CD4-positive, alpha-beta T cell treated with Interferon alpha-2 for 1 hour (primary cell): ENCODE measurements around the gene ALKBH5.
"Not testable (repeated sequence)": the region's sequence is repeated elsewhere in the genome, so short reads cannot be mapped to it uniquely, and the experiment has no call there.

Experiments
- DNase-seq, 2 donors: peaks; one replicate each; pipeline ENCODE4 v3.0.0-alpha.2; 2020 to 2022

ALKBH5 gene

DNA sequence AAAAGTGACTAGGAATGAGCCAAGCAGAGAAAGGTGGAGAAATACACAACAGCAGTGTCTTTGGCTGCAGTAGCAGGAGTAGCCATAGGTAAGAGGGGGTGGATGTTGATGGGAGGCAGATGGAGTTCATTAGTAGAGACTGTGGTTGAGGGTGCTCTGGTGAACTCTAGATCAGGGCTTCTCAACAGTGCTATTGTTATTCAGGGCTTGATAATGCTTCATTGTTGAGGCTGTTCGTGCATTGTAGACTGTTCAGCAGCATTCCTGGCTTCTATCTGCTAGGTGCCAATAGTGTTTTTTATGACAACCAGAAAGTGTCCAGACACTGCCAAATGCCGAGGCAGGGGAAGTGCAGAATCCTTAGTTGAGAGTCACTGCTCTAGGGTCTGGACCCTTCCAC lies 3.6 kb downstream of the ALKBH5 start:
- DNase-seq, result no peak

DNA sequence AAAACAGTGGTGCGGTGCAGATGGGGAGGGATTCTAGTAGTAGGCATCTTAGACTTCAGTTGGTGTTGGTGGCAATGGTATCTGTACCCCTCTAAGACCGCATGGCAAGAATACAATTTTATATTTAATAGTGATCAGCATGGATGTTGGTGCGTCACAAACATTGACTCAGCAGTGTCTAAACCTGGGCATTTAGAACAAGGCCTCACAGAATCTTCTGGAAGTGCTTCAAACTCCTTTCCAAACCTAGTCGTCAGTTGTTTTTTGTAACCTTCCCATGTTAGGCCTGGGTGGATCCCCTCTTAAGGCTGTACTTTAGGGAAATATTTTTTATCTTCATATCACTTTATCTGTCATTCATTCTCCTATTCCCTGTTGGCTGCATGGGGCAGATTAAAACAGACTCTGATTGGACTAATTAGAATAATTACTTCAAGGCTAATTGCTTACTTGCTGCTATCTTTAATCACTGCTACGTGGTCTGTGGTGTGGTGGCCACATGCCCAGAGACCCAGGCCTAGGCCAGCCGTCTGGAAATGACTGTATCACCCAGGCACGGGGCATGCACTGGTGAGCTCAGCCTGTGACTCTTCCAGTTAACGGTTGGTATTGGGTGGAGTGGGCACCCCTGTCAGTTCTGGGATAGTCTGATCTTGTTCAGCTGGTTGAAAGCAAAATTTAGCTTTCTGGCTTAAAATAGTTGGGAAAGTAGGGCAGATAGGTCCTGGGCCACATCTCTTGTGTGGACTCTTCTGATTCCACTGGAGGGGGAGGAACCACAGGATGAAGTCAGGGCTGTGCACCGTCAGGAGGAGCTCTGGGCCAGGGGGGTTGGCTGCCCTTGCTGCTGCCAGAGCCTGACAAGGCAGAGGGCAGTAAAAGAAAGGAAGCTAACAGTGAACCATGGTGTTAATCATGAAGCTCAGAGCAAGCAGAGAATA lies 4.5 kb downstream of the ALKBH5 start:
- no peak for DNase-seq

DNA sequence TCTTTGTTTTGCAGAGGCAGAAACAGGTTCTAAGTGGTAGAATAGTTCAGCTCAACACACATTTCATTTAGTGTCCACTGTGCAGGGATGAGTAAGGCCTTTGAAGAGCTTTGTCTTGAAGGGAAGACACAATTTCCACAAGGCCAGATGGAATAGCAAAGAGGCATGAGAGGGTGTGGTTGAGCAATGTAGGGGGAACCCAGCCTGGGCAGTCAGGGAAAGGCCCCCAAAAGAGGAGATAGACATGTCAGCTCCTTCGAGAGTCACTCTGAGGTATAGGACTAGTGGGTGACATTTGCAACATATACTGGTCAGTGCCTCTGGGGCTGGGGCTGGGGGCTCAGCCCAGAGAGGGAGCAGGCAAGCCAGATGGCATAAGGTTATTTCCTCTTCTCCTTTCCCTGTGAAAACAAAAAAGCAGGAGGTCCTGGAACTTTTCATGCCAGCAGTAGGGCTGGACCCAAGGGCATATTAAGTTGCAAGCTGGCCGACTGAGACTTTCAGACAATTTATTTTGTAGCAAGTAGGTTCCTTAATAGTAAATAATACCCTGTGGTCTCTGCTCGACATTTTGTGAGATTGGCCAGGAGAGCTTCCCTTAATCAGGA lies 7.1 kb downstream of the ALKBH5 start:
- no peak for DNase-seq

DNA sequence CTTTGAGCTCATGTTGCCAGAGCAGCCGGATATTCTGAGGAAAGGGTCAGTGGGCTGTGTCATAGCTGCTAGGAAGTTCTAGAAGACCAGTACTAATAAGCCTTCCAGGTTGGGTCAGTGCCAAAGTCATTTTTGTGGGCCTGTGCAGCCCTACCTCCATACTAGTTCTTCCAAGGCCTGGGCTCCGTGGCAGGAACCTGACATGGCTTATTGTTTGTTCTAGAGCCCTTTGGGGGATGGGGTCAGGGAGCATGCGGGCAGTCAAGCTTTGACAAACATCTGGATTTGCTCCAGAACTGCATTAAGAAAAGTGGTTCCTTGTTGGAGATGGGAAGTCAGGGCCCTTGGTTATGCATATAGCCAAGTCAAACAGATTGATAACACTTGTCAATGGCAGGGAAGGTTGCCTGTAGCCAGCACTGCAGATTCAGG lies 7.6 kb downstream of the ALKBH5 start:
- DNase-seq, result no peak

DNA sequence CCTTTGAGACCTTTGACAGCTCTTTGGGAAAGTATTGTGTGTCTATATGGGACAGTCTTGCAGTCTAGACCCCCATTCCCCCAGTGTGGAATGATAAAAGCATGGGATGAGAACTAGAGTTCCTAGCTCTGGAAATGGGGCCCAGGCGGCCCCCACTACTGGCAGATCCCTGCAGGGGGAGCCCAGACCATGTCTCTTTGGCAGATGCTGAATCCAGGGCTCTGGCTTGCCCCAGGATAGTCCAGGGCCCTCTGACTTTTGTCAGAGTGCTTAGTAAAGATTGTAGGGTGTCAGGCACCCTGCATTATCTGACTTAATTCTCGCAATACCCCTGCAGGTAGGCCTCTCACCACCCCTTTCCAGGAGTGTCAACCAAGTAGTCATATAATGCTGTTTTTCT lies 8.3 kb downstream of the ALKBH5 start:
- DNase-seq, result no peak

DNA sequence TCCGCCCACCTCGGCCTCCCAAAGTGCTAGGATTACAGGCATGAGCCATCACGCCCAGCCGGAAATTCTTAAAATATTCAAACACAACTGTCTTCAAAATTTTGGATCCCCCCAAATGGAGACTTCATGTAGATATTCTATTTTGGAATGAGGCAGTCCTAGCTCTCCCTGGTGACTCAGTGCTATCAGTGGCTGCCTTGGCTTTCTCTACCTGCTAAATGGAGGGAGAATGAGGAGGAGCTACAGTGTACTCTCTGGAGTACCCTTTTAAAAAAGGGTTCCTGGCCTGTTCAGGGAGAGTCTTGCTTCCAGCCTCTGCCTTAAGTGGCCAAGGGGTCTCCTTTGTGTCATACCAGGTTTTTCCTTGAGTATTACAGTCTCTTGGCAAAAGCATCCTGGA lies 10.8 kb downstream of the ALKBH5 start:
- no peak for DNase-seq

DNA sequence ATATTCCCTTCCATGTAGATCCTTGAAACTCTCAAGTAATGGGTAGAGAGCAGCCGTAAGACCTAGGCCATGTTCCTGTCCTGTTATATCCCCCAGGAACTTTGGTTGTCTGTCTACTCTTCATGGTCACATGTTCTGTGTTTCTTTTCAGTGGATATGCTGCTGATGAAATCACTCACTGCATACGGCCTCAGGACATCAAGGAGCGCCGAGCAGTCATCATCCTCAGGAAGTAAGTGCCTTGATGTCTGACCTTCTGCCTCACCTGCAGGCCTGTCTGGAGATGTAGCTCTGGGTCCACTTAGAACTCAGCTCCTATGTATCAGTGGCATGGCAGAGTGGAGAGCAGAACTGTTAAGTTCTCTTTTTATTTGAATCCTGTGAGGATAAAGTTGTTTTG lies 11.2 kb downstream of the ALKBH5 start:
- no peak for DNase-seq

DNA sequence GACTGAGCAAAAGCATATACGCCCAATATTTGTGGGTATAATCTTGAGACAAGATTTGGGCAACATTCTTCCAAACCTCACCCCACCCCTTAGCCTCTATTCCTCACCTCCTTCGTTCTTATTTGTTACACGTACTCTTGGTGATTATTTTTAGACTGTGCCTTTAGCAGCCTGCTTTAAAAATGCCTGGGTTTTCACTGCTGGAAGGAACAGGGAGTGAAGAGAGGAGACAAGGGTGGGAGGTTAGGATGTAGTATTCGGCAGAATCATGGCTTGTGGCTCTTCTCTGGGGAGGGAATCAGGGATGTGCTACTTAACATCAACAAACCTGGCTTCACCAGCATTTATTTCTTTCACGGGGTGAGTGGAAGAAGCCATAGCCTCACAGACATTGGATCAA lies 11.6 kb downstream of the ALKBH5 start:
- no peak for DNase-seq

DNA sequence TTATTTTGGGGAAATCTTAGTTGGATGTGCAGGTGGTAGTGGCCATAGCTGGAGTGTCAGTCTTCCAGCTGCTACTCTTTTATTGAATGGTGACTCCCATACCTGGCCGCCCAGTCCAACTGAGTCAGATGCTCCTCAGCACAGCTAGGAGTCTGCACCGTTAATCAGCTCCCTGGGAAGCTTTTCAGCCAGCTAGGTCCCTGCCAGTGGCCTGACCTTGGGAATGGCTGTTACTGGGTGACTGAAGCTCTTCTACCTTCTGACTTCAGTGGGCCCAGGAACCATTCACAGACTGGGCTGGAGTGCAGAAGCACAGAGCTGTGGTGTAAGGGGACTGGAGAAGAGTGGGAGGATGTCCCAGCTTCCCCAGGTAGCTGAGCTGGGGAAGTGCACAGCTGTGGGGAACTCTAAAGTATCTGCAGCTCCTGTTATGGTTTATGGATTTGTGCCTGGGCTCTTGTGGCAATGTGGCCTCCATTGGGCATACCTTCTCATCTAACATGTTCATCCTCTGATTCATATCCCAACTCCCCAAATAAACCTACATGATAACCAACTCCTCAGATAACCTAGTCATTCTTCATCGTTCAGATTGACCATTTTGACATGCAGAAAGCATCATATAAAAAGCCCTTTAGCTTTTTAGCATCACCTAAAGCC lies 14.0 kb downstream of the ALKBH5 start:
- no peak for DNase-seq

DNA sequence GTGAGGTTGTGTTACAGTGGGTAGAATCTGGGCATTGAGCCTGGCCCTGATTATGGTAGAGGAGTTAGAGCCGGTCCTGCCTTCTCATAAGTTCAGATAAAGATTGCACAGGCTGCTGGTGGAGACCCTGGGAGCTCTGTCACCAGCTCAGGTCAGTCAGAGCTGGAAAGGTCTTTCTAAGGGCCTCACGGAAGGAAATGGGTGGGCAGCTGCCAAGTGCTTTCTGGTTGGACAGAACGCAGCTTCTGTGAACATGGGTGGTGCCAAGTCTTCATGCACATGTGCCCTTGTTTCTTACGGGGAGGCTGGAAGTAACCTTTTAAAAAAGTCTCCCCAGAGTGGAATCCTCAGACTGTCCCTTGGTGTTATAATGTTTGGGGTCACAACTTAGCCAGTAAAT lies 14.9 kb downstream of the ALKBH5 start:
- DNase-seq, result no peak

DNA sequence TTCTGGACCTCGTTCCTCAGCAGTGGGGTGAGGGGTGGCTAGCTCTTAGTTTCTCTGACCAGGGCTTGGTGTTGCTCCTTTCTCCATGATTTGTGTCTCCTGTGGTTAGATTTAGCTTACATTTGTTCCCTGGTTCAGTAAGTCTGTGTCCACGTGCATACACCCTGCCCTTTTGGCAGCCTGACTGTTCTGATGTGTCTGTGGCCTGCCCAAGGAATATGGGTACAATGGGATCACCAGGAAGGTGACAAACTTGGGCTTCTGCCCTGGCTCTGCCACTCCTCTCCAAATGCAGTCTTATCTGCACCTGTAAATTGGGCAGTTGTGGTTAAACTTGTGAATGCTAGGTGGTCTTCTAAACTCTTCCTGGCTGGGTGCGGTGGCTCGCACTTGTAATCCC lies 17.5 kb downstream of the ALKBH5 start:
- DNase-seq, result no peak

DNA sequence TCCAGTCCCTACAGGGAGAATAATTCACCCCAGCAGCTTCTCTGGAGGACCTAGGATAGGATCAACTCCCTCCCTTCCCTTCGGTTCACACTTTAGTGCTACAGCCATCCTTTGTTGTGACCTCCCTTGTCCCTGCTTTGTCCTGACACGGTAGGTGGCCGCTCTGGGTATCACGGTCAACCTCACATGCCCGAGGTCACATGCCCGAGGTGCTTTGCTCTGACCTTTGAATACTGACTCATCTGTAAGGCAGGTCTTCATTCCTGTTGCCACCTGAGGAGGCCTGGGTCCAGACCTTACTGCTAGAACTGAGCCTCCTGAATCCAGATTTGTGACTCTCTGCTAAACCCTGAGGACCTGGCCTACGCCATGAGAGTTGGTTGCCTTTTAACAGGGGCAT lies 19.7 kb downstream of the ALKBH5 start:
- no peak for DNase-seq

DNA sequence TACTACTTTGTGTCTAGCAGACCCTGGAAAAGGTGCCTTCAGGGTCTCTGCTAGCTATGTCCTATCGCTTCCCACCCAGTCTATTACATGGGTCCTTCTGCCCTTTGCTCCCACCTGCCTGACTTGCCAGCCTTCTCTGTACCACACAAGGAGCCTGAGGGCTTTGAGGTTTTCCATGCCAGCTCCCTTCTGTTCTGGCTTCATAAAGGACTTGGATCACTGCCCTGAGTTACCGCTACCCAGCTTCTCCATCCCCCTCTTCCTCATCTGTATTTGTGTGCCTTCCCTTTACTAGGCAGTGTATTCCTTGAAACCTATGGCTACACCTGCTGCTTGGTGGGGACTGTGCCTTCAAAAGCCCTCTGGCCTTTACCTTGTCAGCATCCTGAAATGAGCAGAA lies 22.2 kb downstream of the ALKBH5 start:
- DNase-seq, result no peak

DNA sequence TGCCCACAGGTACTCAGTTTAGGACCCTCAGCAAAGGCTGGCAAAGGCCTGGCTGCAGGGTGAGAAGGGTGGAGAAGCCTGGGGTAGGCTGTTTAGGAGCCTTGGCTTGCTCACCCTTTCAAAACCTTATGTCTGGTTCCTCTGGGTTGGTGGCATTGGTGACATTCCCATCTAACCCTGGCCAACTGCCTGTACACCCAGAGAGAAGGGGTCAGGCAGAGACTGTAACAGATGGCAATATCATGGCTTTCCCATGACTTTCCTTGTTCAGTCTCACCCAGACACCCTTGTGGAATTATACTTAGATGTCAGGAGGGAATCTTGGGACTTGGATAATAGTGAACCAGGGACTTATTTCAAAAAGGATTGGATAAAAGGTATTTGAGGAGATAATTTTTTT lies 23.3 kb downstream of the ALKBH5 start:
- DNase-seq, result no peak

DNA sequence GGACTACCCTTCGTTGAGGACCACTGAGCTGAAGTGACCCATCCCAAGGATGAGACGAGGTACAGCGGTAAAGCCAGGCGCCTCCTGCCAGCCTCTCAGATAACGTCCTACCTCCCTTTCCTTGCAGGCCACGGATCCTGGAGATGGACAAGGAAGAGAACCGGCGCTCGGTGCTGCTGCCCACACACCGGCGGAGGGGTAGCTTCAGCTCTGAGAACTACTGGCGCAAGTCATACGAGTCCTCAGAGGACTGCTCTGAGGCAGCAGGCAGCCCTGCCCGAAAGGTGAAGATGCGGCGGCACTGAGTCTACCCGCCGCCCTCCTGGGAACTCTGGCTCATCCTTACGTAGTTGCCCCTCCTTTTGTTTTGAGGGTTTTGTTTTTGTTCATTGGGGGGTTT lies 24.5 kb downstream of the ALKBH5 start:
- no peak for DNase-seq

DNA sequence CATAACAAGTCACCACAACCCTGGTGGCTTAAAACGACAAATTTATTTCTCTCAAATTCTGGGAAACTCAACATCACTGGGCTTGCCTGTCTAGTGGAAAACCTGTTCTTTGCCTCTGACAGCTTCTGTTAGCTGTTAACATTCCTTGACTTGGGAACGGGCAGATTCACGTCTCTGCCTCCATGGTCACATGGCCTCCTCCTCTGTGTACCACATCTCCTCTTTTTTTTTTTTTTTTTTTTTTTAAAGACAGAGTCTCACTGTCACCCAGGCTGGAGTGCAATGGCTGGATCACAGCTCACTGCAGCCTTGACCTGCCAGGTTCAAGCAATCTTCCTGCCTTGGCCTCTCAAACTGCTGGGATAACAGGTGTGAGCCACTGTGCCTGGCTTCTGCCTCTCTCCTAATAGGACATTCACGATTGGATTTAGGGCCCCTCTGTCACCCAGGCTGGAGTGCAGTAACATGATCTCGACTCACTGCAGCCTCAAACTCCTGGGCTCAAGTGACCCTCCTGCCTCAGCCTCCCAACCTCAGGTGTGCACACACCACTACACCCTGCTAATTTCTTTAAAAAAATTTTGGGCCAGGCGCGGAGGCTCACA lies 30.1 kb downstream of the ALKBH5 start:
- DNase-seq, result no peak

DNA sequence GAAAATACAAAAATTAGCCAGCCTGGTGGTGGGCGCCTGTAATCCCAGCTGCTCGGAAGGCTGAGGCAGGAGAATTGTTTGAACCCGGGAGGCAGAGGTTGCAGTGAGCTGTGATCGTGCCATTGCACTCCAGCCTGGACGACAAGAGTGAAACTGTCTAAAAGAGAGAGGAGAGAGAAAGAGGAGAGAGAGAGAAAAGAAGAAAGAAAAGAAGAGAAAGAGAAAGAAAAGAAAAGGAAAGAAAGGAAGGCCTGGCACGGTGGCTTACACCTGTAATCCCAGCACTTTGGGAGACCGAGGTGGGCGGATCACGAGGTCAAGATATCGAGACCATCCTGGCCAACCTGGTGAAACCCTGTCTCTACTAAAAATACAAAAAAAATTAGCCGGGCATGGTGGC lies 33.3 kb downstream of the ALKBH5 start:
- DNase-seq, result not testable (repeated sequence)

DNA sequence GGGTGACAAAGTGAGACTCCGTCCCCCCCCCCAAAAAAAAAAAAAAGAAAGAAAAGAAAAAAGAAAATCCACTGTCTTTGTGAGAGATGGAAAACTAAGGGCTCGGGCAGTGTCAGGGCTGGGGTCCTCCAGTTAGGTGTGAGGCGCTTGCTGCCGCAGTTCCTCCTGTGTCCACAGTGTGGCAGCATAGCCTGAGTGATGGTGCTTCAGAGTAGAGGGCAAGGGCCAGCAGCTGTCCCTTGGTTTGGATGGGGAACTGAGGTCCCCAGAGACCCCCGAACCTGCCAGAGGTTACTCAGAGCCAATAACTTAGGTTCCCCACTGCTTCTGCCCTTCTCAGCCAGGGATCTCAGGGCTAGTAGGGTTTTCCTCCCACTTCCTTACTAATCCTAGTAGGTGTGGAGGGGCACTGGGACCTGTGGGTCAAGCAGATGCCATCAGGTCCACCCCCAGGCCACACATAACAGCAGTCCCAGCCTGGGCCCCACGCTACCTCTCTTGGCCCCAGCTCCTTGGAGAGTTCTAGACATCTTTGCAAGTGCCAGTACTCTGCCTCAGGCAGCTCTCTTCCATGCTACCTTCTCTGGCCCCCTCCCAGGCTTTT lies 33.9 kb downstream of the ALKBH5 start:
- DNase-seq, result peak; percentile 69 to 79

DNA sequence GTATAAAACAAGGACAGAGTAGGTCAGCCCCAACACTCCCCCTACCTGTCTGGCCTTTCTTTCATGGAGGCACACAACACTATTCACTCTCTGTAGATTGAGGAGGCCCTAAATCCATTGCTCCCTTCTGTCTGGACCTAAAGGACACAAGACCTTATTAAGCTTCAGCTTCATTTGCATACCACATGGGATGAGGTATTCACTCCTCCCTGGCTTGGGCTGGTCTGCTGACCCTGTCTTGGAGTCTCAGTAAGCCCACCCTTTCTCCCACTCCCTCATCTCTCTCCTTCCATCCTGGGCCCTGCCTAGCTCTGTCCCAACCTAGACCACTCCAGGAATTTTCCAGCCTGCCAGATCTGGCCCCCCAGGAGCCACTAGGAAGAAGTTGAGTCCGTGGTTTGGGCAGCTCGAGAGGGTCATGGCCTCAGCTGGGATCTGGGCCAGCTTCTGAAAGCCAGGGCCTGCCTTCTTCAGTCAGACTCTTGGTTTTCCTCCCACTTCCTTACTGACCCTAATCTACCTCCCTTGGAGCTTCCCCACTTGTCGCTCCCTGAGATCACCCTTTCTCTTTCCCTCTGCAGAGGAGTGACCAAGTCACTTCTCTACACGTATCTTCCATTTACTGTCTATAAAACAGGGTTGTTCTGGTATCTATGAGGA lies 35.3 kb downstream of the ALKBH5 start:
- DNase-seq, result no peak

DNA sequence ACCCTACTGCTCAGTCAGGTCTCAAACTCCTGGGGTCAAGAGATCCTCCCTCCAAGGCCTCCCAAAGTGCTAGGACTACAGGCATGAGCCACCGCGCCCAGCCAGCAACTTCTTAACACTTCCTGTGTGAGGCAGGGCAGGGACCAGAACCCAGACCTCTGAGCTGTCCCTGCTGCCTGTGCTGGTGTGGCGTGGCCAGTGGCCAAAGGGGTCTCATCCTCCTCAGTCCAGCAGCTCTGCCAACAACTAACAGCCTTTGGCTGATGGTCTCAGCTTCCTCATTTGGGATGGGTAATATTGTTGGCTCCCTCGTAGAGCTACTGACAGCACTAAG lies 40.4 kb downstream of the ALKBH5 start:
- no peak for DNase-seq

DNA sequence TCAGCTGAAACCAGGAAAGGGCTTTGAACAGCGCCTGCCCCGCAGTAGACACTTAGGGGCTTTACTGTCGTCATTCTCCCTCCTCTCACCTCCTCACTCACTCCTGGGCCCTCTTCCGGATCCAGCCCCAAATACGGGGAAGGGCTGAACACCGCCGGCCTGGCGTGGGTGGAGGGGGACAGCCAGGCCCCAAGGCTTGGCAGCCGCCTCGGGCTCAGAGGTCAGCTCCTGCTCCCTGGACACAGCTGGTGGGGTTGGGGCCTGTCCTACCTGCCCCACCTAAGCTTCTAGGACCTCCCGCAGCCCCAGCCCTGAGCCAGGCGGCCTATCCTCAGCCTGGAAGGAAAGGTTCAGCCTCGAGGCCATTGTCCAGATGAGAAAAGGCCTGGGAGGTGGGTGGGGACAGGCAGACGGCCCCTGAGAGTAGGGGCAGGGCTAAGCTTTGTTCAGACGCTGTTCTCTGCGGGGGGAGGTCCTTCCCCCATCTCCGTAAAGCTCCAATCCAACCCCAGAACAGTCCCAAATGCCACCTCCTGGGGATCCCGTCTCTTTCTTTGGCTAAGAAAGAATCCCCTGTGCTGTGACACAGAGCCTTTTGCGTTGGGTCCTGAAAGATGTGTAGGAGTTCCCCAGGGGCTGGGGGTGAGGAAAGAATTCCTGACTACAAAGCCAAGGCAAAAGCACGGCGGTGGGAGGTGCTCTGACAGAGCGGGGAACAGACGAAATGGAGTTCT lies 40.9 kb downstream of the ALKBH5 start:
- no peak for DNase-seq

DNA sequence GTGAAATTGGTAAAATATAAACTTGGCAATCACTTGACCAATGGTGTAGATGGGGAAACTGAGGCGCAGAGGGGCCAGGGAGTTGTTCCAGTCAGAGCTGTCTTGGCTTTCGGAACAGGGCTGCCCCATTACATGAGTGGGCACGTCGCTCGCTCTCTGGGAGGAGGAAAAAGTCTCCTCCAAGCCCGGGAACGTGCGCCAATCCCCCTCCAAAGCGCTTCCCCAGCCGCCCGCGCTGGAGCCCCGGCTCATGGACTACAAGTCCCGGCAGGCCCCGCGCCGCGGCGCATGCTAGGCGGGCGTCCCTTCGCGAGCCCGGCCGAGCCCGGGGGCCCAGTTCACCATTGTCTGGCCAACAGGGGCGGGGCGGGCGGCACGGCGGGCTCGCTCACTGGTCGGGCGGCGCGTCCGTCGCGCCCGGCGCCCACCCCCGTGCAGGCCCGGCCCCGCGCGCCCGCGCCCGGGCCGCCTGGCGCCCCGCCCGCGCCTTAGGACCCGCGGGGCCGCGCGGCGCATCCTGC lies 41.6 kb downstream of the ALKBH5 start, which contains the start of gene LLGL1:
Gene LLGL1, plus strand, starts transcription at position 515 of the 521 bp plus-strand sequence. CDS start 48 bp downstream, outside the sequence.
- peak; percentile 95 to 97 for DNase-seq
